Ovary (tissue), 9 donors: Measurements from ENCODE around the gene MACROH2A1. TPM values are rescaled to one million over a fixed set of nuclear protein-coding genes. Genes with fewer than 3 reads are reported as not detected.

ENCODE experiments used
- DNase-seq, 5 donors: peaks; one replicate each; pipeline ENCODE4 v3.0.0-alpha.2; 2019 to 2020
- H3K27ac ChIP-seq, 2 donors: fragments of 200-600 bp; one replicate each; pipeline versions ENCODE4 v1.5.1 to v1.8.0; 2019 to 2022
- H3K27me3 ChIP-seq: fragments of 200-600 bp; one replicate; pipeline ENCODE4 v1.8.0; 2022
- H3K36me3 ChIP-seq: fragments of 200-600 bp; sonication (generic); one replicate; pipeline ENCODE4 v1.5.1; 2019
- H3K4me1 ChIP-seq: one replicate; pipeline ENCODE4 v1.8.1; 2013; ENCODE audit warnings: mild to moderate bottlenecking, moderate library complexity; ENCODE audit not compliant: insufficient read depth
- H3K4me3 ChIP-seq: fragments of 200-600 bp; sonication (generic); one replicate; pipeline ENCODE4 v1.5.1; 2017
- H3K9me3 ChIP-seq, 2 donors: fragments of 200-600 bp in 1 of 2; sonication (generic) in 1 of 2; one replicate each; pipeline versions ENCODE4 v1.5.1 to v1.8.1; 2013 to 2019; ENCODE audit warnings: mild to moderate bottlenecking in 1 of 2, moderate library complexity in 1 of 2
- EP300 ChIP-seq: sonication (generic); formaldehyde crosslinking; IDR thresholded peaks from one replicate; pipeline ENCODE4 v1.6.1; 2017; ENCODE audit warnings: antibody characterized with exemption
- POLR2A ChIP-seq: fragments of 450-650 bp; IDR thresholded peaks from one replicate; pipeline ENCODE4 v1.6.1; 2017; ENCODE audit warnings: antibody characterized with exemption, mild to moderate bottlenecking, moderate library complexity
- WGBS, 3 donors: extraction: QIAGEN DNeasy Blood & Tissue Kit in 1 of 3; methylation state at CpG; one replicate each; pipeline versions ENCODE4 v1.1.5 to v1.1.7; 2013 to 2017; 5-methylcytosine and 5-hydroxymethylcytosine counted together
- intact Hi-C, 4 donors: fragments of 100-400 bp; cut with DNase I; formaldehyde crosslinking; loops; one replicate each; pipeline versions ENCODE4 v1.11.0 to v1.15.1; 2022 to 2023
- polyA plus RNA-seq, 2 donors: library from polyadenylated mRNA; stranded (reverse); fragments of 200-250 nt in 1 of 2; fragments of 350-450 nt in 1 of 2; fragmentation: Illumina TruSeq in 1 of 2; extraction: RNeasy Lipid Tissue Mini Kit (QIAGEN cat#74804) in 1 of 2; gene quantifications; one replicate each; pipeline ENCODE4 v1.2.3, GENCODE V29; 2013 to 2014
- total RNA-seq, 7 donors: library from RNA; depleted of rRNA in 2 of 7; stranded (reverse); fragments of >200 nt in 2 of 7; fragmentation: NEBNext Ultra II Directional in 3 of 7; extraction: Animal tissue kit (Norgen Biotek cat#: 25700) in 3 of 7; gene quantifications; one replicate each; pipeline versions ENCODE4 v1.1.0 to v1.2.4, GENCODE V29; 2016 to 2023
- TF ChIP-seq, protein P1 (sequence below), 3 donors: fragments of 450-650 bp in 2 of 3; fragments of 200-600 bp in 1 of 3; IDR thresholded peaks; one replicate each; pipeline versions ENCODE4 v1.5.1 to v1.8.0; 2016 to 2022; ENCODE audit warnings: antibody characterized with exemption in 3 of 3, mild to moderate bottlenecking in 1 of 3
- donor health status: DM: no; HTN: no; CAD: no; lungs with moderate emphysema.
- donor health status: DM: no; HTN: no; CAD: no.
- donor health status: Bipolar disorder and iron deficiency.
- donor health status: DM: yes; HTN: yes; CAD: no.
- donor health status: DM: no; HTN: no; CAD: no.
- donor health status: DM: yes; HTN: yes; CAD: no.

MACROH2A1 gene
- total and polyA plus RNA-seq, 9 donors = 71.7 to 157 (median 102) TPM

DNA sequence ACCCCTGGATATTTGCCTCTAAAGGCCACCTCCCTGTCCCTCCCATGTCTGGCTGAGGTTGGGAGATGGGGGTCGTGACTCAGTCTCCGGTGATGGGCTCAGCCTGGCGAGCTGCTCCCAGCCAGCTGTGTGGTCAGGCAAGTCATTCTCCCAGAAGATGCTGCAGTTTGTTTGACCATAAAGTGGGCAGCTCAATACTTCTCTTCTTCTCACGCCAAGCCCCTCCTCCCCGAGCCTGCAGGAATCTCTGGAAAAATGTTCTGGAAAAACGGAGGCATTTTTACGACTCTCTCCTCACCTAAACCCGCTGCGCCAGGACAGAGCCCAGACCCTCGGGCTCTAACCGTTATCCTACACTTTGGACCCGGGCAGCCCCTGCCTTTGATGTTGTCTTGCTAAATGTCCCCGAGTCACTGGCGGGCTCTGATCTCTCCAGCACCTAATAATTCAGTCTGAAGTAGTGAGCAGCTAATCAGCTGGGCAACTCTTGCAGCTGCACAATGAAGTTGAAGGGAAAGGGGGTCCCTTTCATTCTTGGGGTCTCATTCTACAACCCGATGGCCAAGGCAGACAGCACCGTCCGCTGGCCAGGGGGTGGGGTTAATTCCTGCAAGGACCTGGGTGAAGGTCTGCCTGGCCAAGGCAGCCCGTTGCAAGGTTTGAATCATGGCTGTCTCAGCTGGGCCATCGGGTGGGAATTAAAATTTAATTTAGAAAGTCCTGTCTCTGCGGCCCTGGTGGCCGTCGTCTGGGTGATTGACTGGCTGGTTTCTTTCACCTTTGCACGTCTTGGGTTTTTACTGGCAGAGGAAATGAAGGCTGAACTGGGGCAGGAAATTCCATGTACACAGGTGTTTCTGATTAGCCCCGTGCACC lies 35.8 kb upstream of the MACROH2A1 start:
- no peaks in the 10 kb centered on the region for H3K27me3 ChIP-seq
- intact Hi-C loops = no loop called here

DNA sequence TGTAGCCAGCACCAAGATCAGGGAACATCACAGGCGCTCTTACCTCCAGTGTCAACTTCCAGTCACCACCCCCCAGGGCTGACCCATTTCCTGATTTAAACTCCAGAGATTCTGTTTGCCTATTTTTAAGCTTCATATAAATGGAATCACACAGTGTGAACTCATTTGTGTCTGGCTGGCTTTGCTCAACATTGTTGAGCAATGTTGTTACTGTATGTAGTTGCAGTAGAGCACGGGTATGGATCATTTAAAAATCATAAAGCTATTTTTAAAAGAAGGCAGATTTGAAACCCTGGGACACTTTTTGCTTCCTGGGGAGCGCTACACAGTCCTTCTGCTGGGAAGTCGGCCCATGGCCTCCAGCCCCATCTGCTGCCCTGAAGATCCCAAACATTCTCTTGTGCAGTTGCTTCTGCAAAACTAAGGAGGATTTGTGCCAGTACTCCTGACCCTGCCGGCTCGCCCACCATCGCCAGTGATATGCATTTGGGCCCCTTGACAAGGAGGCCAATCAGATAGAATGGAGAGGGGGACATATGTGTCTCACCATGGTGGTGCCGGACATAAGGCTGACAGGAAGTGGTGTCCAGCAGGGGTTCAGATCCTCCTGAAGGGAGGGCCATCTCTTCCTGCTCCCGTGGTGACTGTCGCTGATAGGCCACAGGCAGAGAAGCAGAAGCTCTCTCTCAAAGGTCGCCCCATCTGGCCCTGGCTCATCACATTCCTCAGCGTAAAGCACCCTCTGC lies 34.8 kb upstream of the MACROH2A1 start:
- WGBS, 3 donors = 62 to 66% (median 63%) methylated on average over 12 of the region's 12 CpGs
- H3K4me1 ChIP-seq = no peaks in the 10 kb centered on the region
- H3K27ac ChIP-seq = no peak overlapping the region
- no peaks in the 10 kb centered on the region for H3K36me3 ChIP-seq
- no peaks in the 10 kb centered on the region for H3K27me3 ChIP-seq
- intact Hi-C loops = no loop called here
- no peak for TF ChIP-seq EP300
- TF ChIP-seq, protein P1, sequence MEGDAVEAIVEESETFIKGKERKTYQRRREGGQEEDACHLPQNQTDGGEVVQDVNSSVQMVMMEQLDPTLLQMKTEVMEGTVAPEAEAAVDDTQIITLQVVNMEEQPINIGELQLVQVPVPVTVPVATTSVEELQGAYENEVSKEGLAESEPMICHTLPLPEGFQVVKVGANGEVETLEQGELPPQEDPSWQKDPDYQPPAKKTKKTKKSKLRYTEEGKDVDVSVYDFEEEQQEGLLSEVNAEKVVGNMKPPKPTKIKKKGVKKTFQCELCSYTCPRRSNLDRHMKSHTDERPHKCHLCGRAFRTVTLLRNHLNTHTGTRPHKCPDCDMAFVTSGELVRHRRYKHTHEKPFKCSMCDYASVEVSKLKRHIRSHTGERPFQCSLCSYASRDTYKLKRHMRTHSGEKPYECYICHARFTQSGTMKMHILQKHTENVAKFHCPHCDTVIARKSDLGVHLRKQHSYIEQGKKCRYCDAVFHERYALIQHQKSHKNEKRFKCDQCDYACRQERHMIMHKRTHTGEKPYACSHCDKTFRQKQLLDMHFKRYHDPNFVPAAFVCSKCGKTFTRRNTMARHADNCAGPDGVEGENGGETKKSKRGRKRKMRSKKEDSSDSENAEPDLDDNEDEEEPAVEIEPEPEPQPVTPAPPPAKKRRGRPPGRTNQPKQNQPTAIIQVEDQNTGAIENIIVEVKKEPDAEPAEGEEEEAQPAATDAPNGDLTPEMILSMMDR (IDR thresholded peaks at IDR 0.05) = no peak
- TF ChIP-seq POLR2A = no peak
- H3K4me3 ChIP-seq = no peak overlapping the region
- H3K9me3 ChIP-seq = no peaks in the 10 kb centered on the region
- DNase-seq = peak in 1 of 5 donors; percentile 21

More for the DNA sequence above, 35.8 kb upstream of the MACROH2A1 start:
- peak in 1 of 5 donors; percentile 6 for DNase-seq
- no peaks in the 10 kb centered on the region for H3K9me3 ChIP-seq
- no peak for TF ChIP-seq POLR2A
- no peak for TF ChIP-seq EP300
- TF ChIP-seq, protein P1 (IDR thresholded peaks at IDR 0.05) = no peak
- H3K36me3 ChIP-seq = no peaks in the 10 kb centered on the region
- H3K4me3 ChIP-seq = no peak overlapping the region
- no peaks in the 10 kb centered on the region for H3K4me1 ChIP-seq
- WGBS, 3 donors = 35 to 38% (median 35%) methylated on average over 24 of the region's 24 CpGs
- no peak overlapping the region for H3K27ac ChIP-seq

DNA sequence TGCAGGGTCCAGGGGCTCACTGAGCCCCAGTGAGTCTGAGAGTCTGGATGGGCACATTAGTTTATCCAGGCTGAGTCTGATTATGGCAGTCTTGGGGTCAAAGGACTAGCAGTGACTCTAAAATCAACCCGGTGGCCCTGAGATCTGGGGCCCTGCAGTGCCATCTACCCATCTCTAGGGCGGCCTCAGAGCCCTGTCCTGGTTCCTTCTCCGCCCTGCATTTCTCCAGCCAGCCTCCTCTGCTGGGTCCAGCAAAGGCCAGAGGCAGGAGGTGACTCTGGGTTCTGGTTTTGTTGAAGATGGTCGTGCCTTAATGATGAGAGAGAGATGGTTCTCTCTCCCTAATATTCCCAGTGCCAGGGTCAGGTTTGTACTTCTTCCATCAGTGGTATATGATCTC lies 33.1 kb upstream of the MACROH2A1 start:
- TF ChIP-seq EP300 = no peak
- no peak for TF ChIP-seq POLR2A
- TF ChIP-seq, protein P1 (IDR thresholded peaks at IDR 0.05) = no peak
- no peak overlapping the region for H3K27ac ChIP-seq
- H3K27me3 ChIP-seq = no peaks in the 10 kb centered on the region
- no peaks in the 10 kb centered on the region for H3K4me1 ChIP-seq
- DNase-seq = no peak
- H3K9me3 ChIP-seq = no peaks in the 10 kb centered on the region
- no peaks in the 10 kb centered on the region for H3K36me3 ChIP-seq
- 75 to 85% (median 83%) methylated on average over 4 of the region's 4 CpGs for WGBS, 3 donors
- no peak overlapping the region for H3K4me3 ChIP-seq
- intact Hi-C loops = no loop called here

DNA sequence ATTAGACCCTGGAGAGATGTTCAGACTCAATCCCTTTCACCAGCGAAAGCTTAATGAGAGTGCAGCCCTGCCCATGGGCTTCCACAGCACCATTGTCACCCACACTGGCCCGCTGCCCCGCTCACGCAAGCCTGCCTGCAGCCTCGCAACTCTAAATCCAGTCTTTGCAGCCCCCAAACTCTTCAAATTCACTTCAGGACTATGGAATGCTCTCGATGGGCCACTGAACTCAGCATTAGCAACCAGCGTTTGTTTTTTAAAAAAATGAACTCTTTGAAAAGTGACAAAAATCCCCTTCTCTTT lies 31.1 kb upstream of the MACROH2A1 start:
- H3K4me3 ChIP-seq = no peak overlapping the region
- no peaks in the 10 kb centered on the region for H3K4me1 ChIP-seq
- no peaks in the 10 kb centered on the region for H3K27me3 ChIP-seq
- intact Hi-C loops = no loop called here
- no peak for DNase-seq
- no peak for TF ChIP-seq EP300
- TF ChIP-seq POLR2A = no peak
- TF ChIP-seq, protein P1 (IDR thresholded peaks at IDR 0.05) = no peak
- H3K36me3 ChIP-seq = no peaks in the 10 kb centered on the region
- H3K9me3 ChIP-seq = no peaks in the 10 kb centered on the region
- WGBS, 3 donors = 72 to 85% (median 78%) methylated on average over 7 of the region's 7 CpGs
- H3K27ac ChIP-seq = no peak overlapping the region
